T-cell (primary cell): ENCODE data around the gene ELL3. TPM values are rescaled to one million over a fixed set of nuclear protein-coding genes. Genes with fewer than 3 reads are reported as not detected.

Experiments
- ATAC-seq, 4 experiments: fragments of 200-7000 bp in 3 of 4; fragments of 150-1000 bp in 1 of 4; cut with Tn5 transposase; replicated peaks in 1 of 4; 1 replicate in 3 of 4; 2 replicates in 1 of 4; pipeline ENCODE4 v1.10.0; 2021; ENCODE audit warnings: moderate library complexity in 3 of 4, mild to moderate bottlenecking in 2 of 4, moderate number of reproducible peaks in 1 of 4
- CTCF ChIA-PET, 2 donors: fragments of 300-600 bp; sonication (Branson Sonifier 250); formaldehyde crosslinking; loops; one replicate each; lab custom pipeline; 2022; ENCODE audit warnings: antibody characterized with exemption in 2 of 2; lab: Charles Lee
- POLR2A ChIA-PET, 2 donors: fragments of 300-600 bp; sonication (Branson Sonifier 250); formaldehyde crosslinking; loops; one replicate each; lab custom pipeline; 2022; ENCODE audit warnings: antibody characterized with exemption in 2 of 2; lab: Charles Lee
- DNase-seq, 35 experiments: peaks; one replicate each; pipeline versions ENCODE4 v3.0.0 to v3.0.0-alpha.2; 2013 to 2023
- H3K27ac ChIP-seq: one replicate; pipeline ENCODE4 v1.5.1; 2013; ENCODE audit warnings: low read length
- H3K27me3 ChIP-seq, 2 experiments: replicated peaks in 1 of 2; 1 replicate in 1 of 2; 2 replicates in 1 of 2; pipeline versions ENCODE4 v1.6.1 to v1.7.0; 2013; ENCODE audit warnings: low read length in 1 of 2, mixed read lengths in 1 of 2; ENCODE audit not compliant: control insufficient read depth in 2 of 2, insufficient read depth in 2 of 2; ENCODE audit errors: extremely low read depth in 1 of 2
- H3K36me3 ChIP-seq, 2 donors: 1 replicate in 1 of 2; 2 replicates in 1 of 2; pipeline versions ENCODE4 v1.6.1 to v1.7.0; 2013; ENCODE audit warnings: low read length in 1 of 2; ENCODE audit not compliant: control insufficient read depth in 2 of 2, insufficient read depth in 1 of 2; ENCODE audit errors: extremely low read depth in 1 of 2
- H3K4me1 ChIP-seq, 2 experiments: 1 replicate in 1 of 2; 2 replicates in 1 of 2; pipeline versions ENCODE4 v1.6.1 to v1.7.0; 2013; ENCODE audit warnings: low read length in 2 of 2, mixed read lengths in 1 of 2; ENCODE audit not compliant: insufficient read depth in 2 of 2, control insufficient read depth in 1 of 2; ENCODE audit errors: extremely low read depth in 1 of 2
- H3K4me3 ChIP-seq, 2 donors: 1 replicate in 1 of 2; 2 replicates in 1 of 2; pipeline versions ENCODE4 v1.5.1 to v1.7.0; 2013; ENCODE audit warnings: mild to moderate bottlenecking in 2 of 2, low read length in 1 of 2, moderate library complexity in 1 of 2; ENCODE audit not compliant: control insufficient read depth in 1 of 2; ENCODE audit errors: extremely low read depth in 1 of 2
- H3K9me3 ChIP-seq: 2 replicates; pipeline ENCODE4 v1.7.0; 2013
- H3K27ac Mint-ChIP-seq, 2 donors: one replicate each; pipeline ENCODE4 v1.8.0; 2020 to 2021; ENCODE audit warnings: mild to moderate bottlenecking in 2 of 2, mixed read lengths in 2 of 2
- H3K27me3 Mint-ChIP-seq, 2 donors: one replicate each; pipeline ENCODE4 v1.8.0; 2021 to 2022; ENCODE audit warnings: mixed read lengths in 2 of 2
- H3K36me3 Mint-ChIP-seq: one replicate; pipeline ENCODE4 v1.8.0; 2021; ENCODE audit warnings: mixed read lengths
- H3K4me1 Mint-ChIP-seq, 3 donors: one replicate each; pipeline ENCODE4 v1.8.0; 2020 to 2022; ENCODE audit warnings: mixed read lengths in 3 of 3, mild to moderate bottlenecking in 1 of 3
- H3K4me3 Mint-ChIP-seq, 3 donors: one replicate each; pipeline ENCODE4 v1.8.0; 2020 to 2022; ENCODE audit warnings: mild to moderate bottlenecking in 3 of 3, mixed read lengths in 3 of 3, moderate library complexity in 3 of 3
- H3K9me3 Mint-ChIP-seq, 3 donors: one replicate each; pipeline ENCODE4 v1.8.0; 2020 to 2022; ENCODE audit warnings: mixed read lengths in 3 of 3
- WGBS: methylation state at CpG from one replicate; pipeline ENCODE4 v1.1.5; 2013; ENCODE audit warnings: missing lambda C conversion rate; ENCODE audit not compliant: insufficient coverage; 5-methylcytosine and 5-hydroxymethylcytosine counted together
- total RNA-seq, 35 experiments: library from RNA in 6 of 35; stranded (reverse) in 6 of 35; fragments of 120-200 nt in 1 of 35; gene quantifications; one replicate each; pipeline versions ENCODE4 v1.2.1 to v1.2.4 and lab custom pipeline; 2013 to 2026

Gene ELL3
- total RNA-seq, 5 donors from 2014 or later (not counting 1 experiment from before 2014, with no cell fraction given), result 0.80 to 6.5 (median 2.2) TPM

DNA sequence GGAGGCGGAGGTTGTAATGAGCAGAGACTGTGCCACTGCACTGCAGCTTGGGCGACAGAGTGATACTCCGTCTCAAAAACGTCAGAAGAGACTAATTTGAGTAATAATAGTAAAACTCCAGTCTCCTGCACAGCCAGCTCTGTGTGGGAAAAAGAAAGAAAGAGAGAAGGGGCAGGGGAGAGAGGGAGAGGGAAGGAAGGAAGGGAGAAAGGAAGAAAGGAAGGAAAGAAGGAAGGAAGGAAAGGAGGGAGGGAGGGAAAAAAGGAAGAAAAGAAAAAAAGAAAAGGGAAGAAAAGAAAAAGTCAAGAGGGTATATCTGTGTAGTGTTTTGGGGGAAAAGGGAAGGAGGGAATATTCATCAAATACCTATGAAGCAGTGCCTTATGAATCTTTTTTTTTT, 53.6 kb downstream of the ELL3 start:
- no peaks in the 10 kb centered on the region for H3K4me1 ChIP-seq
- no peak overlapping the region for H3K27ac ChIP-seq
- peaks cover 3% of the 10 kb centered on the region in 2 donors for H3K27me3 Mint-ChIP-seq
- DNase-seq, result no peak
- no peaks in the 10 kb centered on the region for H3K36me3 Mint-ChIP-seq
- H3K27me3 ChIP-seq, result peaks cover 0 to 6% of the 10 kb centered on the region in 2 experiments
- no peaks in the 10 kb centered on the region for H3K4me1 Mint-ChIP-seq
- no peak overlapping the region for H3K4me3 ChIP-seq
- CTCF ChIA-PET, result interaction anchor here in 1 of 2 donors (1.1 kb wide), 1 partner anchor 23 kb away, joined by 5 read pairs; the partner anchor contains the start of gene PDIA3
- WGBS, result 90% methylated on average over 2 of the region's 4 CpGs
- H3K36me3 ChIP-seq, result no peaks in the 10 kb centered on the region
- H3K4me3 Mint-ChIP-seq, result no peak overlapping the region
- POLR2A ChIA-PET, result no interaction called here
- H3K27ac Mint-ChIP-seq, result no peak overlapping the region
- H3K9me3 ChIP-seq, result no peaks in the 10 kb centered on the region
- no peak for ATAC-seq
- no peaks in the 10 kb centered on the region for H3K9me3 Mint-ChIP-seq

Other genes with a start within 250 kb of the ELL3 start
- gene PPIP5K1, start 186.8 kb downstream of the ELL3 start, total RNA-seq, result 10 to 100 TPM; 30.0 to 47.1 (median 39.1) TPM
- gene CKMT1B, start 182.9 kb downstream of the ELL3 start, total RNA-seq, result not detected
- 1 to 10 TPM in 4 of 5 donors, under 1 TPM in 1; 0.85 to 3.8 (median 2.1) TPM for gene STRC, start 158.2 kb downstream of the ELL3 start, total RNA-seq
- gene CATSPER2, start 128.1 kb downstream of the ELL3 start, total RNA-seq, result 10 to 100 TPM in 2 of 5 donors, 1 to 10 TPM in 3; 6.6 to 10.5 (median 8.3) TPM
- under 1 TPM in 2 of 5 donors, not detected in 3; 0.16 to 0.28 TPM for gene CKMT1A, start 83.1 kb downstream of the ELL3 start, total RNA-seq
- gene PDIA3, start 30.5 kb downstream of the ELL3 start, total RNA-seq, result 100 to 1,000 TPM; 151 to 231 (median 190) TPM
- 100 to 1,000 TPM; 397 to 586 (median 532) TPM for gene SERF2, start 15.4 kb upstream of the ELL3 start, total RNA-seq
- under 1 TPM in 3 of 5 donors, not detected in 2; 0.20 to 0.32 (median 0.26) TPM for gene SERINC4, start 23.3 kb upstream of the ELL3 start, total RNA-seq
- gene HYPK, start 23.6 kb upstream of the ELL3 start, total RNA-seq, result 10 to 100 TPM; 19.2 to 23.6 (median 21.8) TPM
- gene MFAP1, start 47.7 kb upstream of the ELL3 start, total RNA-seq, result 10 to 100 TPM in 4 of 5 donors, 1 to 10 TPM in 1; 9.6 to 22.1 (median 21.0) TPM
- gene WDR76, start 50.0 kb upstream of the ELL3 start, total RNA-seq, result 10 to 100 TPM; 10.5 to 12.4 (median 11.6) TPM